ENCODE data around the gene ROCK2. TPM values are rescaled to one million over a fixed set of nuclear protein-coding genes. Genes with fewer than 3 reads are reported as not detected.
"Not testable (repeated sequence)": the region's sequence is repeated elsewhere in the genome, so short reads cannot be mapped to it uniquely, and the experiment has no call there.

ROCK2 gene
- total RNA-seq, 1 donor from 2014 or later, result 20.0 TPM

DNA sequence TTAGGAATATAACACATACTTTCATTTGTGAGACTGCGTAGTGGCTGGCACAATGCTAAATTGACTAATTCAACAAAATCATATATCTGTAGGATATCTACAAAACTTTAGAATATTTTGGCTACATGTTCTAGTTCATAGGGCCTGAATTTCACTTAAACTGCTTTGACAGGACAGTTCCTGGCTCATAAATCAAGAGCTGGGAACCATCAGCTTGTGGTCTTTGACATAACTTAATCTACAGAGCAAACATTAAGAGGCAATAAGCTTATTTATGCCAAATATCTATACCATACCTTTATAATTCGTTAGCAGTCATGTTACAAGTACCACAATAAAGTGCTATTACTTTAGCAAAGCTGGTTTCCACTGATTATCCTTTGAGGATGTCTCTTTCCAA, 83.5 kb downstream of the ROCK2 start:
- Histone ChIP-seq H3K4me3 (ENCODE audit: low read depth, low read length) (no peak overlapping the region), H3K27me3 (ENCODE audit: control insufficient read depth, insufficient read depth, low read length) (no peaks in the 10 kb centered on the region), H3K36me3 (ENCODE audit: control insufficient read depth, insufficient read depth, low read length) (peaks cover 2% of the 10 kb centered on the region)
- DNase-seq (ENCODE audit: low read depth) (no peak), FAIRE-seq (no peak)
- no peak for TF ChIP-seq CTCF (IDR thresholded peaks at IDR 0.05; ENCODE audit: insufficient read depth, low read length, severe bottlenecking)

- FAIRE-seq, result no peak
- H3K27me3 ChIP-seq (ENCODE audit: control insufficient read depth, insufficient read depth, low read length), result no peaks in the 10 kb centered on the region
- TF ChIP-seq CTCF (IDR thresholded peaks at IDR 0.05; ENCODE audit: insufficient read depth, low read length, severe bottlenecking), result no peak
- peaks cover 2% of the 10 kb centered on the region for H3K36me3 ChIP-seq (ENCODE audit: control insufficient read depth, insufficient read depth, low read length)
- H3K4me3 ChIP-seq (ENCODE audit: low read depth, low read length), result no peak overlapping the region
- DNase-seq (ENCODE audit: low read depth), result no peak
These were observed 86.5 kb downstream of the ROCK2 start for GRCh38 chr2:11257964-11258363.

DNA sequence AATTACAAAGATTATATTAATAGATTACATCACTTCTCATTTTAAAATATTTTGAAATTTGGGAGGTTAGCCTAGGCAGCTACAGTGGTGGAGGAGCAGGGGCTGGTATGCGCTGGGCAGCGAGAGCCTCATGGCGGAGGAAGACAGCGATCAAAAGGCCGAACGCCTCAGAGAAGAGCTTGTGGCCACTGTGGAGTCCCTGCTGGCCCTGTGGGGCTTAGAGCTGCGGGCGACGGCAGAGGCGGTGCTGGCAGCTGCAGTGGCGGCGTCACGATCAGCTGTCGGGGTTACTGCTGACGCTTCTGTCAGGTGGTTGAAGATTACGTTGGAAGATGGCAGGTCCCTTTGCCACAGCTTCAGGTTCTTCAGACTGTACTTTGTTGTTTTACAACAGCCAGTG, 87.4 kb downstream of the ROCK2 start:
- Histone ChIP-seq H3K4me3 (ENCODE audit: low read depth, low read length) (no peak overlapping the region), H3K36me3 (ENCODE audit: control insufficient read depth, insufficient read depth, low read length) (peaks cover 2% of the 10 kb centered on the region), H3K27me3 (ENCODE audit: control insufficient read depth, insufficient read depth, low read length) (no peaks in the 10 kb centered on the region)
- FAIRE-seq, result no peak
- no peak for TF ChIP-seq CTCF (IDR thresholded peaks at IDR 0.05; ENCODE audit: insufficient read depth, low read length, severe bottlenecking)
- no peak for DNase-seq (ENCODE audit: low read depth)

GRCh38 chr2:11256166-11256565, 88.3 kb downstream of the ROCK2 start:
- FAIRE-seq (no peak), DNase-seq (ENCODE audit: low read depth) (no peak)
- Histone ChIP-seq H3K36me3 (ENCODE audit: control insufficient read depth, insufficient read depth, low read length) (peaks cover 2% of the 10 kb centered on the region), H3K4me3 (ENCODE audit: low read depth, low read length) (no peak overlapping the region), H3K27me3 (ENCODE audit: control insufficient read depth, insufficient read depth, low read length) (no peaks in the 10 kb centered on the region)
- TF ChIP-seq CTCF (IDR thresholded peaks at IDR 0.05; ENCODE audit: insufficient read depth, low read length, severe bottlenecking), result no peak

- TF ChIP-seq CTCF (IDR thresholded peaks at IDR 0.05; ENCODE audit: insufficient read depth, low read length, severe bottlenecking), result no peak
- Histone ChIP-seq H3K4me3 (ENCODE audit: low read depth, low read length) (no peak overlapping the region), H3K36me3 (ENCODE audit: control insufficient read depth, insufficient read depth, low read length) (peaks cover 2% of the 10 kb centered on the region), H3K27me3 (ENCODE audit: control insufficient read depth, insufficient read depth, low read length) (no peaks in the 10 kb centered on the region)
- DNase-seq (ENCODE audit: low read depth), result peak; percentile 30
- no peak for FAIRE-seq
These were observed 90.3 kb downstream of the ROCK2 start for GRCh38 chr2:11254100-11254536.

GRCh38 chr2:11252458-11252857, 92.0 kb downstream of the ROCK2 start:
- not testable (repeated sequence) for FAIRE-seq; DNase-seq (ENCODE audit: low read depth); H3K36me3 ChIP-seq (ENCODE audit: control insufficient read depth, insufficient read depth, low read length); H3K4me3 ChIP-seq (ENCODE audit: low read depth, low read length); H3K27me3 ChIP-seq (ENCODE audit: control insufficient read depth, insufficient read depth, low read length)

Measured in bronchial epithelial cell (primary cell).